GM19324 (cell line): ENCODE measurements around the gene TNNT3.

ENCODE experiments used
- ATAC-seq: cut with Tn5 transposase; IDR thresholded peaks from one replicate; pipeline ENCODE4 v1.9.1; 2021; ENCODE audit warnings: mild to moderate bottlenecking, moderate library complexity; ENCODE audit not compliant: unreplicated experiment, low FRiP score

Gene TNNT3

GRCh38 chr11:1893581-1894359 lies 25.7 kb upstream of the TNNT3 start:
- no peak for ATAC-seq

GRCh38 chr11:1894759-1895158 lies 24.7 kb upstream of the TNNT3 start:
- no peak for ATAC-seq

- ATAC-seq, result no peak
Measured at GRCh38 chr11:1896468-1896867, 23.0 kb upstream of the TNNT3 start.

- no peak for ATAC-seq
Measured at GRCh38 chr11:1896923-1897322, 22.6 kb upstream of the TNNT3 start.

GRCh38 chr11:1899090-1899489 lies 20.4 kb upstream of the TNNT3 start:
- no peak for ATAC-seq

GRCh38 chr11:1899686-1900085 lies 19.8 kb upstream of the TNNT3 start:
- no peak for ATAC-seq

- no peak for ATAC-seq
Measured at GRCh38 chr11:1906181-1906580, 13.3 kb upstream of the TNNT3 start.

GRCh38 chr11:1906611-1907423 lies 12.7 kb upstream of the TNNT3 start:
- no peak for ATAC-seq

- no peak for ATAC-seq
Measured at GRCh38 chr11:1908618-1909017, 10.9 kb upstream of the TNNT3 start.

- no peak for ATAC-seq
Measured at GRCh38 chr11:1909524-1909923, 10.0 kb upstream of the TNNT3 start.

GRCh38 chr11:1912289-1912878 lies 7.1 kb upstream of the TNNT3 start:
- no peak for ATAC-seq

- no peak for ATAC-seq
Measured at GRCh38 chr11:1913271-1914060, 6.0 kb upstream of the TNNT3 start.

- ATAC-seq, result no peak
Measured at GRCh38 chr11:1915795-1916131, 3.7 kb upstream of the TNNT3 start.

- ATAC-seq, result no peak
Measured at GRCh38 chr11:1916132-1916985, 3.1 kb upstream of the TNNT3 start.

- no peak for ATAC-seq
Measured at GRCh38 chr11:1916986-1917522, 2.4 kb upstream of the TNNT3 start.

- ATAC-seq, result no peak
Measured at GRCh38 chr11:1917523-1918435, 1.7 kb upstream of the TNNT3 start.

- ATAC-seq, result no peak
Measured at GRCh38 chr11:1918436-1919315, 827 bp upstream of the TNNT3 start.
